GM23248 (cell line): ENCODE data around the gene DNLZ.

Experiments used
- EZH2 ChIP-seq: fragments of 200-600 bp; sonication (generic); IDR thresholded peaks from 2 replicates; pipeline ENCODE4 v1.6.1; 2018; ENCODE audit warnings: antibody characterized with exemption, mild to moderate bottlenecking; ENCODE audit not compliant: insufficient read depth, poor library complexity, severe bottlenecking
- EZH2phosphoT487 ChIP-seq: fragments of 200-600 bp; sonication (generic); IDR thresholded peaks from 2 replicates; pipeline ENCODE4 v1.6.1; 2018; ENCODE audit warnings: antibody characterized with exemption, moderate library complexity, mild to moderate bottlenecking, low read depth; ENCODE audit not compliant: insufficient read depth

DNA sequence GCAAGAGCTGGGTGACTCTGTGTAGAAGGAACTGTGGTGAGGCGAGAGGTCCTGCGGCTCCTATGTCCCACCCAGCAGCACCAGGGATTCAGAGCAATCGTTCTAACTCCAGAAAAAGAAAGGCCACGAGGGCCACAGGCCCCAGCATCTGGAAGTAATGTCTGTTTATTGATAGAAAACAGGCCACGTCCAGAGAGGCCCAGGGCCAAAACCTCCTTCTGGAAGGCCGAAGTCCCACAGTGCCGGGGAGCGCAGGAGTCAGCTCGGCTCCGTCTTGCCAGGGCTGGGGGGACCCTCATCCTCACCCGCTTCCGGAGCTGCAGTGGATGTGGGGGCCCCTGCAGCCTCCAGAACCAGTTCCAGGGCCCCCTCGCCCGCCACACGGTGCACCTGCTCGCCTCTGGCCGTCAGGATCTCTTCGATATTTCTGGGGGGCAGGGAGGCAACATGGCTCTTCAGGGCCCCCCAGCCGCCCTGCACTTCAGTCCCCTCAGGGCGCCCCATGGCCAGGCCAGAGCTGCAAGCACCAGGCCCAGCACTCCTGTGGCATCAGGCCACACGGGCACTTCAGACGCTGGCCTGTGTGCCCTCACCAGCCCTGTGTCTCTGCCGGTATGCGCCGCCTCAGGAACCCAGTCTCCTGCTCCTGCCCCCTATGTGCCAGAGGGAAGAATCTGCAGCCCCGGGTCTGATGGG, 1.6 kb downstream of the DNLZ start:
- TF ChIP-seq EZH2, result no peak
- no peak for TF ChIP-seq EZH2phosphoT487
